Uterus (tissue), 4 donors: ENCODE data around the gene FMN1. TPM values are rescaled to one million over a fixed set of nuclear protein-coding genes. Genes with fewer than 3 reads are reported as not detected.

Experiments
- DNase-seq, 2 donors: peaks; one replicate each; pipeline ENCODE4 v3.0.0-alpha.2; 2019 to 2020
- H3K27ac ChIP-seq, 2 donors: fragments of 200-600 bp; sonication (generic); 1 replicate in 1 of 2; 2 replicates in 1 of 2; pipeline ENCODE4 v1.5.1; 2016 to 2018
- H3K27me3 ChIP-seq, 2 donors: fragments of 200-600 bp; sonication (generic); one replicate each; pipeline ENCODE4 v1.5.1; 2018 to 2019; ENCODE audit warnings: control low read depth in 1 of 2
- H3K36me3 ChIP-seq, 2 donors: fragments of 200-600 bp; sonication (generic); one replicate each; pipeline ENCODE4 v1.5.1; 2019; ENCODE audit warnings: control low read depth in 1 of 2
- H3K4me1 ChIP-seq, 2 donors: fragments of 200-600 bp; sonication (generic); one replicate each; pipeline ENCODE4 v1.5.1; 2018 to 2019; ENCODE audit warnings: control low read depth in 1 of 2
- H3K4me3 ChIP-seq, 2 donors: fragments of 200-600 bp; sonication (generic); 1 replicate in 1 of 2; 2 replicates in 1 of 2; pipeline ENCODE4 v1.5.1; 2018 to 2019; ENCODE audit warnings: mild to moderate bottlenecking in 1 of 2
- H3K9me3 ChIP-seq, 2 donors: fragments of 200-600 bp; sonication (generic); one replicate each; pipeline ENCODE4 v1.5.1; 2019; ENCODE audit warnings: control low read depth in 1 of 2
- POLR2A ChIP-seq, 2 donors: fragments of 450-650 bp; IDR thresholded peaks; one replicate each; pipeline ENCODE4 v1.6.1; 2016; ENCODE audit warnings: antibody characterized with exemption in 2 of 2, mild to moderate bottlenecking in 1 of 2, moderate library complexity in 1 of 2
- intact Hi-C: fragments of 100-400 bp; cut with DNase I; formaldehyde crosslinking; loops from one replicate; pipeline ENCODE4 v1.15.1; 2023; ENCODE audit warnings: low total_unique reads
- total RNA-seq, 4 donors: library from RNA; depleted of rRNA in 3 of 4; stranded (reverse); fragments of >200 nt in 3 of 4; gene quantifications; one replicate each; pipeline versions ENCODE4 v1.1.0 to v1.2.4, GENCODE V29; 2014 to 2023
- TF ChIP-seq, protein P1 (sequence below), 4 experiments: fragments of 200-600 bp in 2 of 4; fragments of 450-650 bp in 2 of 4; sonication (generic) in 2 of 4; IDR thresholded peaks; one replicate each; pipeline ENCODE4 v1.5.1; 2016 to 2019; ENCODE audit warnings: antibody characterized with exemption in 4 of 4, mild to moderate bottlenecking in 2 of 4, moderate library complexity in 1 of 4
- donor health status: DM: yes; HTN: yes; CAD: no.

Gene FMN1
- total RNA-seq, 4 donors from 2014 or later: 1.3 to 9.3 (median 5.0) TPM

DNA sequence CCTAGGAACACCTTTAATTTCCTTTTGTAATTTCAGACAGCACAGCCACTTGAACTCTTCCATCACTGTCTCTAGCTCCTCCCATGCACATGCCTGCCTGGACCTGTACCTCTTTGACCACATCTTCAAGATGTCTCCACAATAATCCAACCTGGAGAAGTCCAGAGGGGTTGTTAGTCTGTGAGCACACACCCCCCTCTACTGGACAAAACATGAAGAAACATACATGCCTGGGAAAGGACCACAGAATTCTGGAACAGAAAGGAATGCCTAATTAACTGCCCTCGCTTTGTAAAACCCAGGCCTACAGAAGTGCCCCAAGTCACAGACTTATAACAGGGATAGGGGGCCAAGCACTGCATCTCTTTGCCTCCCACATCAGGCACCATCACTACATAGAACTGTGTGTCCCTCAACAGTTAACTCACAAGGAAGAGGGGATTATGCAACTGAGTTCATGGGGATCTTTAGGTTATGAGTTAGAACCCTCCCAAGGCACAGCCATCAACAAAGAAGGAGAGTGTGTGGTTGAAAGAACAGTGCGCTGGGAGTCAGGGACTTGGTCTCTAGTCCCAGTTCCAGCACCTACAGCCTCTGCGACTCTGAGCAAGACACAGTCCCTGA lies 61.7 kb downstream of the FMN1 start:
- no peak overlapping the region for H3K4me3 ChIP-seq
- intact Hi-C loops: no loop called here
- H3K27ac ChIP-seq: no peak overlapping the region
- no peaks in the 10 kb centered on the region for H3K27me3 ChIP-seq
- no peak for DNase-seq
- no peaks in the 10 kb centered on the region for H3K9me3 ChIP-seq
- TF ChIP-seq, protein P1, sequence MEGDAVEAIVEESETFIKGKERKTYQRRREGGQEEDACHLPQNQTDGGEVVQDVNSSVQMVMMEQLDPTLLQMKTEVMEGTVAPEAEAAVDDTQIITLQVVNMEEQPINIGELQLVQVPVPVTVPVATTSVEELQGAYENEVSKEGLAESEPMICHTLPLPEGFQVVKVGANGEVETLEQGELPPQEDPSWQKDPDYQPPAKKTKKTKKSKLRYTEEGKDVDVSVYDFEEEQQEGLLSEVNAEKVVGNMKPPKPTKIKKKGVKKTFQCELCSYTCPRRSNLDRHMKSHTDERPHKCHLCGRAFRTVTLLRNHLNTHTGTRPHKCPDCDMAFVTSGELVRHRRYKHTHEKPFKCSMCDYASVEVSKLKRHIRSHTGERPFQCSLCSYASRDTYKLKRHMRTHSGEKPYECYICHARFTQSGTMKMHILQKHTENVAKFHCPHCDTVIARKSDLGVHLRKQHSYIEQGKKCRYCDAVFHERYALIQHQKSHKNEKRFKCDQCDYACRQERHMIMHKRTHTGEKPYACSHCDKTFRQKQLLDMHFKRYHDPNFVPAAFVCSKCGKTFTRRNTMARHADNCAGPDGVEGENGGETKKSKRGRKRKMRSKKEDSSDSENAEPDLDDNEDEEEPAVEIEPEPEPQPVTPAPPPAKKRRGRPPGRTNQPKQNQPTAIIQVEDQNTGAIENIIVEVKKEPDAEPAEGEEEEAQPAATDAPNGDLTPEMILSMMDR (IDR thresholded peaks at IDR 0.05): peak; percentile 19 to 53 (median 43)
- TF ChIP-seq POLR2A (IDR thresholded peaks at IDR 0.05): no peak
- no peaks in the 10 kb centered on the region for H3K36me3 ChIP-seq
- no peaks in the 10 kb centered on the region for H3K4me1 ChIP-seq

DNA sequence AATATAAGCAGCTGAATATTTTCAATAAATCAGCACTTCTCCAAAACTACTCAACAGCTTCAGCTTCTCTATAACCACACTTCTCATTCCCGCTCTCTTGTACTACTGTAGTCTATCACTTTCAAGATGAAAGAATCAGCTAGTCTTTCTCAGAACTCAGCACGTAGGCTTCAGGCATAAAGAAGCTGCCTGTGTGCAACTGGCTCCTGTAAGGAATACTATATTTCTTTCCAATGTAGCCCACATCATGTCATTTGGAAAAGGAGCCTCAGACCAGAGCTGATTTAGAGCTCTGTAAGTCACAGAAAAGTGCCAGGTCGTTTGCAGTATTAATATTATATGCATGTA lies 62.3 kb downstream of the FMN1 start:
- H3K4me3 ChIP-seq: no peak overlapping the region
- intact Hi-C loops: no loop called here

DNA sequence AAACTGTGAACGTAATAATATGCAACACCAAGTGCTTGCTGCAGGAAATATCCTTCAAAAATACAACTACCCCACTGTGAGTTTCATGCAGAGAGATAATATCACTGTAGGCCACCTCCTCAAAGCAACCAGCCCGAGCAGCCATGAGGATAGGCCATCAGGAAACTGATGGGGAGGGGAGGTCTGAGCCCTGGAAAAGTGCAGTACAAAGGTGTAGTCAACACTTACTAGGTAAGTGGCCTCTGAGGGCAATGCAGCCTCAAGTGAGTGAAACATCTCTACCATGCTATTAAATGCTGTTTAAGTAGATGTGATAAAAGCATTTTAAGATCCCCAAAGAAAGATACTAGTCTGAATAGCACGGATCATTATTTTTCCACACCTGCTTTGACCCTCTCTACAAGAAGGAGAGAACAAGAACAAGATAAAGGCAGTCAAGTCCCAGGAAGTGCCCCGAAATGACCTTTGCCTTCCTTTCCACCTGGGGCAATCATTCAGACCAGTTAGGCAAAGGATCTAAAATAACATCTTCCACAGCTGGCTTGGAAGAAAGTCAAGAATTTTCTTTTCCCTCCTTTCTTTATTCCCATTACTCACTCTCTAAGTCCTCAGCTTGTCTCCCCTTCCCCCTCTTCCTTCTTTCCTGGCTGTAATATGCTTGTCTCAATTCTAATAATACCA lies 62.8 kb downstream of the FMN1 start:
- no peak for TF ChIP-seq POLR2A (IDR thresholded peaks at IDR 0.05)
- TF ChIP-seq, protein P1 (IDR thresholded peaks at IDR 0.05): no peak
- Histone ChIP-seq H3K9me3 (no peaks in the 10 kb centered on the region), H3K4me1 (no peaks in the 10 kb centered on the region), H3K27ac (no peak overlapping the region), H3K36me3 (no peaks in the 10 kb centered on the region), H3K27me3 (no peaks in the 10 kb centered on the region), H3K4me3 (no peak overlapping the region)
- intact Hi-C loops: no loop called here
- DNase-seq: no peak

More for the DNA sequence above, 62.3 kb downstream of the FMN1 start:
- DNase-seq: no peak
- Histone ChIP-seq H3K9me3 (no peaks in the 10 kb centered on the region), H3K27me3 (no peaks in the 10 kb centered on the region), H3K36me3 (no peaks in the 10 kb centered on the region), H3K4me1 (no peaks in the 10 kb centered on the region), H3K27ac (no peak overlapping the region)
- TF ChIP-seq, protein P1 (IDR thresholded peaks at IDR 0.05): no peak
- TF ChIP-seq POLR2A (IDR thresholded peaks at IDR 0.05): no peak

DNA sequence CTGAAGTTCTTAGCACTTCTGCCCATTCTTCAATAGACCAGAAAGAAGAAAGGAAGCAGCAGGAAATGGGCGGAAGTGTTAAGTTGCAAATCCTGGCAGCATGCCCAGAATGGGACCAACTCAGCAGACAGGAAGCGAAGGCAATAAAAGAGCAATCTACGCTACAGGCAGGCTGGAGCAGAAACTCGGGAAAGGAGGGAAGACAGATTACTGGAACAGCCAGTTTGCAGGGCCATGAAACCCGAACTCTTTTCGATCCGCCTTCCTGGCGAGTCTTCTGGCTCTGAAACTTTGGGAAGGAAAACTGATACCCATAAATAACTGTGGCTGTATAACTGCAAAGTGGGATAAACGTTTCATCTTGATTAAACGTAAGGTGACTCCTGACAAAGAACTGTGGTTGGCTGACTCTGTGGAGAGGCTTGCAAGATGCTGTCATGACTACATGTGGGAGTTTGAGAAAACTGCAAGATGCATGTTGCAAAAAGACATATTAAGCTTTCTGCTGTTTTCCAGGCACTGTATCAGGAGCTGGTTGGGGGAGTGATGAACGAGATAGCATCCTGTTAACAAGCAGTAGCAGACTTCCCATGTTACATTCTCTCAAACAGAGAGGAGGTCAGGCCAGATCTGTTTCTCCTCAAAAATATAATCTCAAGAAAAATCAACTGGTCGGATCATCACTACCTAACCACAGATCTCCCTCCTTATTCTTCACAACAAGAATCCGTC lies 67.8 kb downstream of the FMN1 start:
- no peak for TF ChIP-seq POLR2A (IDR thresholded peaks at IDR 0.05)
- TF ChIP-seq, protein P1 (IDR thresholded peaks at IDR 0.05): no peak
- H3K36me3 ChIP-seq: no peaks in the 10 kb centered on the region
- no peaks in the 10 kb centered on the region for H3K9me3 ChIP-seq
- no peaks in the 10 kb centered on the region for H3K4me1 ChIP-seq
- no peak overlapping the region for H3K4me3 ChIP-seq
- intact Hi-C loops: no loop called here
- H3K27me3 ChIP-seq: no peaks in the 10 kb centered on the region
- H3K27ac ChIP-seq: no peak overlapping the region
- DNase-seq: peak; percentile 24 to 37
